ENCODE data around the gene P2RY1.
"Not testable (repeated sequence)": the region's sequence is repeated elsewhere in the genome, so short reads cannot be mapped to it uniquely, and the experiment has no call there.

Gene P2RY1

DNA sequence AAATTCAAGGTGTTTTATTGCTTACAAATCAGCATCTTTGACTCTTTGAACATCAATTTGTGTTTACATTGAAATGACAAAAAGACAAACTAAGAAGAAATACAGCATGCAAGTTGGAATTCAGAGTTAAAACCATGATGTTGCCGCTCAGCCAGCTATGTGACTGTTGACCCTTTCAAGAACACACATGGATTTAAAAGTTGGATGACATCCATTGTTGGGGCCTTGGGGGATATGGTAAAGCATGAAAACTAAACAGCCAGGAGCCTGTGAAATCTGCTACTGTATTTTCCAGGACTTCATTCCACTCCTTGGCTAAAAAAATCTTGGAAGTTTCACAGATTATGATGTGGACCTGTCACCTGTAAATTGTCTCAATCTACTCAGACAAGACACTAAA is 4.6 kb downstream of the P2RY1 start:
- DNase-seq (ENCODE audit: low read depth): no peak

- no peak for DNase-seq (ENCODE audit: low read depth)
These were observed 6.2 kb downstream of the P2RY1 start for GRCh38 chr3:152841131-152841530.

DNA sequence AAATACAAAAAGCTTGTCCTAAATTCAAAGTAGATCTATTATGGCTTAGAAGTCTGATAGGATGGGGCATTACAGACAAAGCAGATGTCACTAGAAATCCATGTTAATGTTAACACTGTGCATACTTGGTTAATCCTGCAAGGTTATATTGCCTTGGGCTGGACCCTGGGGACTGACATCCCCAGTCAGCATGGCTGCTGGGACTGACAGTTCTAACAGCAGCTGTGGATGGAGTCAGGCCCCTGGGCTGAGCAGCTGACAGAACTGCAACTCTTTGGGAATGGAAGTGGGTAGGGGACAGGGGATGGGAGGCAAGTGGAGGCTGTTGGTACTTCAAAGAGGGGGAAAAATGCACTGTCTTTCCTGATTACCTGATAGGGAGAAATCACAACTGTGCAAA is 7.5 kb downstream of the P2RY1 start:
- no peak for DNase-seq (ENCODE audit: low read depth)

DNA sequence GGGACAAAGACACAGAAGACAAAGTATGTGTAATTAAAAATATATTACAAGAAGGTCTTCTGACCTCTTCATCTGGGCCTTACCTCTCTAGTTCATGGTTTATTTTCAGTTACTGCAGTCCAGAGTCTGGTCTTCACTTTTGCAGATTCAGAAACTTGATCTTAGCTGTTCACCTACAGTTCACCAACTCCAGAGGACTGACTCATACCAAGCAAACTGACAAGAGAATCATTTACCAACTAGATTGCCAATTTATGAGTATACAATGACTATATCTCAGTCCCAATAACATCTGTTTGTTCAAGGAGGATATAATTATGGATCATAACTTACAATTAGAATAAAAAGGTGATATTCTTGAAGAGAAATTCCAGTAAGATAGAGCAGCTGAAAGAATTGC is 9.0 kb downstream of the P2RY1 start:
- no peak for DNase-seq (ENCODE audit: low read depth)

- DNase-seq (ENCODE audit: low read depth): not testable (repeated sequence)
These were observed 11.8 kb downstream of the P2RY1 start for GRCh38 chr3:152846572-152847202.

DNA sequence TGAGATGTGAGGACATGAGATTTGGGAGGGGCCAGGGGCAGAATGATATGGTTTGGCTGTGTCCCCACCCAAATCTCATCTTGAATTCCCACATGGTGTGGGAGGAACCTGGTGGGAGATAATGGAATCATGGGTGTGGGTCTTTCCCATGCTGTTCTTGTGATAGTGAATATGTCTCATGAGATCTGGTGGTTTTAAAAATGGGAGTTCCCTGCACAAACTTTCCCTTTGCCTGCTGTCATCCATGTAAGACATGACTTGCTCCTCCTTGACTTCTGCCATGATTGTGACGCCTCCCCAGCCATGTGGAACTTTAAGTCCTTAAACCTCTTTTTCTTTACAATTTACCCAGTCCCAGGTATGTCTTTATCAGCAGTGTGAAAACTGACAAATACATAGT is 12.7 kb downstream of the P2RY1 start:
- DNase-seq (ENCODE audit: low read depth): not testable (repeated sequence)

- DNase-seq (ENCODE audit: low read depth): no peak
These were observed 15.2 kb downstream of the P2RY1 start for GRCh38 chr3:152849996-152850578.

DNA sequence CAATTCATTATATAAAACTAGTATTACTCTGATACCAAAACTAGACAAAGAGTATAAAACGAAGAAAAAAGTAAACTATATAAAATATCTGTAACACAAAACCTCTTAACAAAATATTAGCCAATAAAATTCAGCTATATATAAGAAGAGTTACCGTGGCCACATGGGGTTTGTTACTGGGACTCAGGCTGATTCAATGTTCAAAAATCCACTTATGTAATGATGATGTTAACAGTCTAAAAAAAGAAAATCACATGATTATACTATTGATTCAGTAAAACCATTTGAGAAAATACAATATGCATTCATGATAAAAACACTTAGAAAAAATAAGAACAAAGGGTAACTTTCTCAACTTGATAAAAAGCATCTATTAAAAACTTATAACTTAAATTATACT is 18.3 kb downstream of the P2RY1 start:
- no peak for DNase-seq (ENCODE audit: low read depth)

DNA sequence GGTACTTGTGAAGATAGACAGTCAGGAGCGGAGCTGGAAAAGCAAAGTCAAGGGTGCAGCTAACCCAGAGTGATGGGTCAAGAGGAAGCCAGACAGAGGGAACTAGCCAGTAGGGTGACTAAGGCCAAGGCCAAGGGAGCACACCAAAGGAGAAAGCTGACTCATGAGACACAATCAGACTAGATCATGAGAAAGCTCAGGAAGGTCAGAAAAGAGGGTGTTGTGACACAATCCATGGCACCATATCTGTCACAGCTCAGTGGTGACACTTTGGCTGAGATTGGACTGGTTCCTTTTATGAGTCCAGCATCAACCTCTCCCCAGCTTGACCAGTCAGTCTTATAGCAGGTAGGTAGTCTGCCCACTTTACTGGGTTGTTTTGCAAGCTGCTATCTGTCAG is 22.2 kb downstream of the P2RY1 start:
- no peak for DNase-seq (ENCODE audit: low read depth)

DNA sequence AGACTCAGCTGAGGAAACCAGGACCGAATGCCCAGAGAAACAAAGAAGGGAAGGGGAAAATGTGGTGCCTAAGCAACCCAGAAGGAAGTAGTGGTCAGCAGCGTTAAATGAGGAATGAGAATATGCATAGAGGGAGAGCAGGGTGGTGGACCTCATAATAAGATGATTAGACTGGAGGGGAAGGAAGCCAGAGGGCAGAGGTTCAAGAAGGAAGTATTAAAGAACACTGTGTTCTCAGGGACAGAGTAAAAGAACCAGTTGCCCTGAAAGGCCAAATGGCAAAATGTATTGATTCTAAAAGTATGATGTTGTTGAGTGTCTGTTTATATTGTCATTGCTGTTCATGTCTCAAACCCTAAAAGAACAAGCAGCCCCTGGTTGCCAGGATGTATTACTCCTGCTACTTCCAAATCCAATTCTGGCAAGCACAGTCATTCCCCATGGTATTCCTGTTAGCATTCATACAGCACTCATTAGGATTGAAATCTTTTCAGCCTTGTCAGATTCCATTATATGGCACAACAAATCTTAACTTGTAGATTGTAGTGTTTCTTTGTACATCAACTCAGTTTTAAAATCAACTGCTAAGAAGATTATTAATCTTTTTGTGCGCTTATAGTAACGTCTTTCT is 23.4 kb downstream of the P2RY1 start:
- DNase-seq (ENCODE audit: low read depth): no peak

GRCh38 chr3:152860736-152861135 is 25.8 kb downstream of the P2RY1 start:
- no peak for DNase-seq (ENCODE audit: low read depth)

DNA sequence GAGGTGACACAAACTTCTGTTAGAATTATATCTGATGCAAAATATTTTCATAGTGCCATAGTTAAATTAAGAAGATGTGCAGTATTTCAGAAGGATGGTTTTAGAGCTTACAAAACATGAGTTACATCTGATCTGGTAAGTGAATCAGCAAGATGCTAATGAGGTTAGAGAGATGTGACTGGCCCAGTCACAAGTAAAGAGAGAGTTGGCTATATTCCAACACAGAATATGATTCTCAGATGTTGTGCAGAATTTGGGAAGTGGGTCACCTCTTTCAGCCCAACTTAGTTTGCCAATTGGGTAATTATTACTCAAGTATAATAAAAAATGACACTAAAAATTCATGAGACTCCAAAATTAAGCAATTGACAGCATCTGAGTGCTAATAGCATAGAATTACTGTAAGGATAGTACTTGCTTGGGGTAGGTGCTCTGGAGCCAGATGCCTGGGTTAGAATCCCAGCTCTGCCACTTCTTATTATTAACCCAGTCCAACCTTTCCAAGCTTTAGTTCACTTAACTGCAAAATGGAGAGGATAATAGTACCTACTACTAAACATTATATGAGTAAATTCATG is 30.8 kb downstream of the P2RY1 start:
- no peak for DNase-seq (ENCODE audit: low read depth)

- no peak for DNase-seq (ENCODE audit: low read depth)
These were observed 35.1 kb downstream of the P2RY1 start for GRCh38 chr3:152870027-152870426.

- not testable (repeated sequence) for DNase-seq (ENCODE audit: low read depth)
These were observed 38.4 kb downstream of the P2RY1 start for GRCh38 chr3:152873314-152873713.

- no peak for DNase-seq (ENCODE audit: low read depth)
These were observed 40.2 kb downstream of the P2RY1 start for GRCh38 chr3:152874896-152875749.

DNA sequence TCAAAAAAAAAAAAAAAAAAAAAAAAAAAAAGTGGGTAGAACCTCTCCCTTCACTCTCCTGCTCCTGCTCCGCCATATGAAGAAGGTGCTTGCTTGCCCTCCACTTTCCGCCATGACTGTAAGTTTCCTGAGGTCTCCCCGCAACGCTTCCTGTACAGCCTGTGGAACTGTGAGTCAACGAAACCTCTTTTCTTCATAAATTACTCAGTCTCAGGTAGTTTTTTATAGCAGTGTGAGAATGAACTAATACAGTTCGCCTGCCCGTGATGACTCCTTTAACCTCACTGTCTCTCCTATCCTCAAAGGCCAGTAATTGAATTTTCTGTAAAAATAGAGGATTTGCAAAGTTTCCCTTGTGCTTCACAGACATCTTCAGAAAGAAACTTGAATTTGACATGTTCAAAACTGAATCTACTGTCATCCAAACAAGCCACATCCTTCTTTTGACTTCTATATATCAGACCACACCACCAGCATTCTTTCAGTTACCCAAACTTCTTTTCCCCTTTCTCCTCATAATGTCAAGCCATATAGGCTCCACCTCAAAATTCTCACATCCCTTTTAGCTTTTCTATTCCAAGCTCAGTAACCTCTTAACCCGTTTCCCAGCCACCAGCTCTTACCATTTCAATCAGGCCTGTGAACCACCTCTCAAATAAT is 44.3 kb downstream of the P2RY1 start:
- no peak for DNase-seq (ENCODE audit: low read depth)

GRCh38 chr3:152879790-152880174 is 44.9 kb downstream of the P2RY1 start:
- DNase-seq (ENCODE audit: low read depth): no peak

DNA sequence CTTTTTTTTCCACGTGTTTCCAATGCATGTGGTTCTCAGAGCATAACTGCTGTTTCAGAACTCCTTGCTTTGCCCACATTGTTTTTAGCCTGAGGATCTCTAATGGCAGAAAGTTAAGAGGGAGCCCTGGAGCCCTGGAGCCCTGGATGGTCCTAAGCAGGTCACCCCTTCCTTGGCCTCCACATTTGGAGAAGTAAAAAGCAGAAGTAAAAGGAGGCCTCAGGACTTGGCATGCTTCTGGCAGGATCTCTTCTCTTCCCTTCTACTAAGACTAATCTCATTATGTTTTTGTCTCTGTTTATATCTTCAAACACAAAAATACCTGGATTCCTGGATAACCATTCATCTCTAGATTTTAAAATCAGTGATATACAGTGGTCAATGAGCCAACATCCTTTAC is 50.1 kb downstream of the P2RY1 start:
- DNase-seq (ENCODE audit: low read depth): no peak

Data from activated T-cell treated with anti-CD3 and anti-CD28 coated beads for 48 hours (primary cell).